NT2/D1 (cell line): ENCODE data around the gene MRPL27.

Experiments
- SUZ12 ChIP-seq: IDR thresholded peaks from 2 replicates; pipeline ENCODE4 v1.6.1; 2011; ENCODE audit not compliant: insufficient read length, insufficient read depth; ENCODE audit errors: extremely low read depth
- YY1 ChIP-seq: IDR thresholded peaks from 2 replicates; pipeline ENCODE4 v1.6.1; 2011; ENCODE audit not compliant: insufficient read length, insufficient read depth
- ZNF274 ChIP-seq: IDR thresholded peaks from 2 replicates; pipeline ENCODE4 v1.6.1; 2011; ENCODE audit warnings: mild to moderate bottlenecking, low read depth, low read length

- no peak for TF ChIP-seq YY1
- TF ChIP-seq ZNF274 = no peak
- TF ChIP-seq SUZ12 = no peak
Observed at GRCh38 chr17:50397919-50398285, 24.9 kb upstream of the MRPL27 start.
